ENCODE results near the gene SYT1.

The SYT1 gene

GRCh38 chr12:78887444-78887843, 22.9 kb downstream of the SYT1 start:
- no peak for TF ChIP-seq TAF1 (IDR thresholded peaks at IDR 0.05; ENCODE audit: borderline replicate concordance, insufficient read depth, low read length)
- no peak for TF ChIP-seq POLR2AphosphoS5 (IDR thresholded peaks at IDR 0.05; ENCODE audit: low read depth, low read length)
- TF ChIP-seq FOXP2 (optimal IDR thresholded peaks at IDR 0.05; ENCODE audit: borderline replicate concordance, extremely low read depth, extremely low read length, insufficient read depth): no peak
- TF ChIP-seq, protein P1, sequence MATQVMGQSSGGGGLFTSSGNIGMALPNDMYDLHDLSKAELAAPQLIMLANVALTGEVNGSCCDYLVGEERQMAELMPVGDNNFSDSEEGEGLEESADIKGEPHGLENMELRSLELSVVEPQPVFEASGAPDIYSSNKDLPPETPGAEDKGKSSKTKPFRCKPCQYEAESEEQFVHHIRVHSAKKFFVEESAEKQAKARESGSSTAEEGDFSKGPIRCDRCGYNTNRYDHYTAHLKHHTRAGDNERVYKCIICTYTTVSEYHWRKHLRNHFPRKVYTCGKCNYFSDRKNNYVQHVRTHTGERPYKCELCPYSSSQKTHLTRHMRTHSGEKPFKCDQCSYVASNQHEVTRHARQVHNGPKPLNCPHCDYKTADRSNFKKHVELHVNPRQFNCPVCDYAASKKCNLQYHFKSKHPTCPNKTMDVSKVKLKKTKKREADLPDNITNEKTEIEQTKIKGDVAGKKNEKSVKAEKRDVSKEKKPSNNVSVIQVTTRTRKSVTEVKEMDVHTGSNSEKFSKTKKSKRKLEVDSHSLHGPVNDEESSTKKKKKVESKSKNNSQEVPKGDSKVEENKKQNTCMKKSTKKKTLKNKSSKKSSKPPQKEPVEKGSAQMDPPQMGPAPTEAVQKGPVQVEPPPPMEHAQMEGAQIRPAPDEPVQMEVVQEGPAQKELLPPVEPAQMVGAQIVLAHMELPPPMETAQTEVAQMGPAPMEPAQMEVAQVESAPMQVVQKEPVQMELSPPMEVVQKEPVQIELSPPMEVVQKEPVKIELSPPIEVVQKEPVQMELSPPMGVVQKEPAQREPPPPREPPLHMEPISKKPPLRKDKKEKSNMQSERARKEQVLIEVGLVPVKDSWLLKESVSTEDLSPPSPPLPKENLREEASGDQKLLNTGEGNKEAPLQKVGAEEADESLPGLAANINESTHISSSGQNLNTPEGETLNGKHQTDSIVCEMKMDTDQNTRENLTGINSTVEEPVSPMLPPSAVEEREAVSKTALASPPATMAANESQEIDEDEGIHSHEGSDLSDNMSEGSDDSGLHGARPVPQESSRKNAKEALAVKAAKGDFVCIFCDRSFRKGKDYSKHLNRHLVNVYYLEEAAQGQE (IDR thresholded peaks at IDR 0.05; ENCODE audit: insufficient read depth in 1 of 2, low read depth in 2 of 2, low read length in 2 of 2): no peak
- no peak for TF ChIP-seq SIN3A (IDR thresholded peaks at IDR 0.05; ENCODE audit: borderline replicate concordance, insufficient read depth, low read length)

- TF ChIP-seq SIN3A (IDR thresholded peaks at IDR 0.05; ENCODE audit: borderline replicate concordance, insufficient read depth, low read length): no peak
- TF ChIP-seq FOXP2 (optimal IDR thresholded peaks at IDR 0.05; ENCODE audit: borderline replicate concordance, extremely low read depth, extremely low read length, insufficient read depth): no peak
- TF ChIP-seq, protein P1 (IDR thresholded peaks at IDR 0.05; ENCODE audit: insufficient read depth in 1 of 2, low read depth in 2 of 2, low read length in 2 of 2): no peak
- TF ChIP-seq TAF1 (IDR thresholded peaks at IDR 0.05; ENCODE audit: borderline replicate concordance, insufficient read depth, low read length): no peak
- no peak for TF ChIP-seq POLR2AphosphoS5 (IDR thresholded peaks at IDR 0.05; ENCODE audit: low read depth, low read length)
These were observed 24.0 kb downstream of the SYT1 start for GRCh38 chr12:78888568-78888967.

DNA sequence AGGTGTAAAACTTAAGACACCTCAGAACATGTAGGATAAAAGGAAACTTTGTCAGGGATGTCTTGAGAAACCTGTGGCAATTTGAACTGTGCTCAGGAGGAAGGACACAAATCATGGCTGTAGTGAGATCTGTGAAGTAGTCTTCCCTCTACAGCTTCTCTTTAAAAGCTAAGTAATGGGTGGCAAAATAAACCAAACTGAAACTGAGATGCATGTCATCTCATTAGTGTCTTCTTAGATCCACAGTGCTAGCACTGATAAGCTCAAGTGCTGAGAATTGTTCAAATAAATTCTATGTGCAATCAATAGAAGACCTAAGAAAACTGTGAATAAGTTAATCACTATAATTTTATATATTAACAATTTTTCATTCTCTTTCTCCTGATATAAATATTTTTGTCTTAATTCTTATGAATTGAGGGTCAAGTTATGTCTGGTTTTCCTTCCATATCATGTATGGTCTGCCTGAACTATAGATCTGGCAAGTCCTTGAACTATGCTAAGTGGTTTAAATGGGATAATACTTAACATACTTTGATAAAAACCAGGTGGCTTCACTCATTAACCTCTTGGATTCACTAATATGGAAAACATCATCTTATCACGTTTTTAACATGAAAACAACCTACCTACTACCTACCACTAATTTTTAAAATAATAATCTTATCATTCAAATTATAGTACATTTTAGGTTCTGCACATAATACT, 27.2 kb downstream of the SYT1 start:
- TF ChIP-seq FOXP2 (optimal IDR thresholded peaks at IDR 0.05; ENCODE audit: borderline replicate concordance, extremely low read depth, extremely low read length, insufficient read depth) (no peak), TAF1 (IDR thresholded peaks at IDR 0.05; ENCODE audit: borderline replicate concordance, insufficient read depth, low read length) (no peak), SIN3A (IDR thresholded peaks at IDR 0.05; ENCODE audit: borderline replicate concordance, insufficient read depth, low read length) (no peak), POLR2AphosphoS5 (IDR thresholded peaks at IDR 0.05; ENCODE audit: low read depth, low read length) (no peak)
- TF ChIP-seq, protein P1 (IDR thresholded peaks at IDR 0.05; ENCODE audit: insufficient read depth in 1 of 2, low read depth in 2 of 2, low read length in 2 of 2): no peak

- TF ChIP-seq SIN3A (IDR thresholded peaks at IDR 0.05; ENCODE audit: borderline replicate concordance, insufficient read depth, low read length): no peak
- TF ChIP-seq, protein P1 (IDR thresholded peaks at IDR 0.05; ENCODE audit: insufficient read depth in 1 of 2, low read depth in 2 of 2, low read length in 2 of 2): no peak
- TF ChIP-seq POLR2AphosphoS5 (IDR thresholded peaks at IDR 0.05; ENCODE audit: low read depth, low read length): no peak
- no peak for TF ChIP-seq FOXP2 (optimal IDR thresholded peaks at IDR 0.05; ENCODE audit: borderline replicate concordance, extremely low read depth, extremely low read length, insufficient read depth)
- no peak for TF ChIP-seq TAF1 (IDR thresholded peaks at IDR 0.05; ENCODE audit: borderline replicate concordance, insufficient read depth, low read length)
These were observed 33.8 kb downstream of the SYT1 start for GRCh38 chr12:78898416-78898815.
